ENCODE measurements around the gene HCK. TPM values are rescaled to one million over a fixed set of nuclear protein-coding genes. Genes with fewer than 3 reads are reported as not detected.

HCK gene
- total RNA-seq, 1 donor from 2014 or later: under 0.01 TPM

DNA sequence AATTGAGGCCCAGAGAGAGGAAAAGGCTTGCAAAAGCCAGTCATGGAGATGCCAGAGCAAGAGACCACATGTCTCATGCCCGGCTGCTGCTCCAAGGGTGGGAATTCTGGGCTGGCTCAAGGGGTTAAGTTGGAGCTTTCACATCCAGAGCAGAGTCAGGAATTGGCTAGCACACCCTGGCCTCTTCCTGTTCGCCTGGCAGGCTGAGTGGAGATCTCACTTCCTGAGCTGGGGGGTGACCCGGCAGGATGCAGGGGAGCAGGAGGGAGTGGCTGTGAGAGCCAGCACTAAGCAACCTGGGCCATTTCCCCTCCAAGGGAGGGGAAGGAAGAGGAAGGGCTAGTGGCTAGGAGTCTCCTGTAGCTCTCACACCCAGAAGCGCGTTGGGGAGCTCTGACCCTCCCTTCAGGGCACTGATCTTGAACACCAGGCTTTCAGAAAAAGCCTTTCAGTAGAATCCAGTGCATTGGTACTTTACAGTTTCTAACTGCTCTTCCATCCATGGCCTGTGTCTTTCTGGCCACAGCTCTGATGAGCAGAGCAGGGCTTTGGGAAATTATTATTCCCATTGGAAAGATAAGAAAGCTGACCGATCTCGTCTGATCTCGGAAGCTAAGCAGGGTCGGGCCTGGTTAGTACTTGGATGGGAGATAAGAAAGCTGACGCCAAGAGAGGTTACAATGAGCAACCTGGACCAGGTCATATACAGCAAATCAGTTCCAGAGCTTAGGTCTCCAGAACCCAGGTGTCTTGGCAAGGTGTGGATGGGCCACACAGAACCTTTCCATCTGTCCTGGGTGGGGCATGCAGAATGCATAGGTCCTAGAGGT is 44.0 kb upstream of the HCK start:
- no peaks in the 10 kb centered on the region for H3K36me3 ChIP-seq (ENCODE audit: control insufficient read depth, insufficient read depth, low read length)
- TF ChIP-seq, protein P1, sequence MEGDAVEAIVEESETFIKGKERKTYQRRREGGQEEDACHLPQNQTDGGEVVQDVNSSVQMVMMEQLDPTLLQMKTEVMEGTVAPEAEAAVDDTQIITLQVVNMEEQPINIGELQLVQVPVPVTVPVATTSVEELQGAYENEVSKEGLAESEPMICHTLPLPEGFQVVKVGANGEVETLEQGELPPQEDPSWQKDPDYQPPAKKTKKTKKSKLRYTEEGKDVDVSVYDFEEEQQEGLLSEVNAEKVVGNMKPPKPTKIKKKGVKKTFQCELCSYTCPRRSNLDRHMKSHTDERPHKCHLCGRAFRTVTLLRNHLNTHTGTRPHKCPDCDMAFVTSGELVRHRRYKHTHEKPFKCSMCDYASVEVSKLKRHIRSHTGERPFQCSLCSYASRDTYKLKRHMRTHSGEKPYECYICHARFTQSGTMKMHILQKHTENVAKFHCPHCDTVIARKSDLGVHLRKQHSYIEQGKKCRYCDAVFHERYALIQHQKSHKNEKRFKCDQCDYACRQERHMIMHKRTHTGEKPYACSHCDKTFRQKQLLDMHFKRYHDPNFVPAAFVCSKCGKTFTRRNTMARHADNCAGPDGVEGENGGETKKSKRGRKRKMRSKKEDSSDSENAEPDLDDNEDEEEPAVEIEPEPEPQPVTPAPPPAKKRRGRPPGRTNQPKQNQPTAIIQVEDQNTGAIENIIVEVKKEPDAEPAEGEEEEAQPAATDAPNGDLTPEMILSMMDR (IDR thresholded peaks at IDR 0.05; ENCODE audit: insufficient read depth, low read length, severe bottlenecking): no peak
- DNase-seq (ENCODE audit: low read depth): no peak
- H3K4me3 ChIP-seq (ENCODE audit: low read depth, low read length): no peak overlapping the region
- FAIRE-seq: no peak
- H3K27me3 ChIP-seq (ENCODE audit: control insufficient read depth, insufficient read depth, low read length): peaks cover 5% of the 10 kb centered on the region

GRCh38 chr20:32009564-32009963 is 42.5 kb upstream of the HCK start:
- no peaks in the 10 kb centered on the region for H3K36me3 ChIP-seq (ENCODE audit: control insufficient read depth, insufficient read depth, low read length)
- no peak overlapping the region for H3K4me3 ChIP-seq (ENCODE audit: low read depth, low read length)
- TF ChIP-seq, protein P1 (IDR thresholded peaks at IDR 0.05; ENCODE audit: insufficient read depth, low read length, severe bottlenecking): no peak
- no peak for DNase-seq (ENCODE audit: low read depth)
- FAIRE-seq: no peak
- H3K27me3 ChIP-seq (ENCODE audit: control insufficient read depth, insufficient read depth, low read length): peaks cover 5% of the 10 kb centered on the region

DNA sequence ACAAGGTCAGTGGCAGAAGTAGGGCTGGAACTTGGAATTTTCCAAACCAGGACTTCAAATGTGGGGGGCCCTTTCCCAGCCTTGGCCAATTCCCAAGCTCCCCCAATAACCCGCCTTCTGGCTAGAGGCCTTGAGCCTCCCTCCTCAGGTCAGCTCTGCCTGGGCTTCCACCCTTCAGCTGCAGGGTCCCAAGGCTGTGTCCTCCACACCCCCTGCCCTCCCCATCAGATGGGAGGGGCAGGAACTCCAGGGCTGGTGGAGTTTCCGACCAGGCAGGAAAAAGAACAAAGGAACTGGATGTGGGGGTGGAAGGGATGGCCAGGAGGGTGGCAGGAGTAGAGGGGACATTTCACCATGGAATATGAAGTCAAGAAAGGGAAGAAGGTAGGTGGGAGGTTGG is 41.9 kb upstream of the HCK start, which contains the start of gene CCM2L:
TSS of gene CCM2L (plus strand) at position 338 of the 400 bp plus-strand sequence. CDS start at position 355, 17 bp downstream.
- Histone ChIP-seq H3K27me3 (ENCODE audit: control insufficient read depth, insufficient read depth, low read length) (peaks cover 6% of the 10 kb centered on the region), H3K4me3 (ENCODE audit: low read depth, low read length) (no peak within 1 kb of the TSS), H3K36me3 (ENCODE audit: control insufficient read depth, insufficient read depth, low read length) (no peaks in the 10 kb centered on the region)
- TF ChIP-seq, protein P1 (IDR thresholded peaks at IDR 0.05; ENCODE audit: insufficient read depth, low read length, severe bottlenecking): no peak
- DNase-seq (ENCODE audit: low read depth) (no peak), FAIRE-seq (no peak)

DNA sequence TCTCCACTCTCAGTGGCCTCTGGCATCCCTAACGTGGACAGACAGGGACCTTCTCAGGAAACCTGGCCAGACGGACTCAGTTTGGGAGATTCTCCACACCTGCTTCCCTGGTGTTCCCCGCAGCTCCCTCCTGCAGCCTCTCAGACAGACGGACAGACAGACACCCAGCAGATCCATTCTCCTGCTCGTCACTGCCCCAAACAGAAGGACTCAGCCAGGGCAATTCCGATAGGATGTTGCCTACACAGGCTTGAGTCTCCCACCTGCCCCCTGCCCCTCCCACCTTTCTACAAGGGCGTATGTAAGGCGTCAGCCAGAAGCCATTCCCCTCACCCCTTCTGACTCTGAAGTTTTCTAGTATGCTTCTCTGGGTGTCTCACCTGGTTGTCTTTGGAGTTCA is 41.4 kb upstream of the HCK start:
- DNase-seq (ENCODE audit: low read depth) (no peak), FAIRE-seq (no peak)
- TF ChIP-seq, protein P1 (IDR thresholded peaks at IDR 0.05; ENCODE audit: insufficient read depth, low read length, severe bottlenecking): no peak
- H3K36me3 ChIP-seq (ENCODE audit: control insufficient read depth, insufficient read depth, low read length): no peaks in the 10 kb centered on the region
- no peak overlapping the region for H3K4me3 ChIP-seq (ENCODE audit: low read depth, low read length)
- H3K27me3 ChIP-seq (ENCODE audit: control insufficient read depth, insufficient read depth, low read length): peaks cover 10% of the 10 kb centered on the region

- Histone ChIP-seq H3K4me3 (ENCODE audit: low read depth, low read length) (no peak overlapping the region), H3K27me3 (ENCODE audit: control insufficient read depth, insufficient read depth, low read length) (peaks cover 10% of the 10 kb centered on the region)
- no peak for FAIRE-seq
Measured at GRCh38 chr20:32012159-32012688, 39.8 kb upstream of the HCK start.

More at GRCh38 chr20:32012159-32012688, 39.8 kb upstream of the HCK start:
- no peak for DNase-seq (ENCODE audit: low read depth)
- no peaks in the 10 kb centered on the region for H3K36me3 ChIP-seq (ENCODE audit: control insufficient read depth, insufficient read depth, low read length)
- TF ChIP-seq, protein P1 (IDR thresholded peaks at IDR 0.05; ENCODE audit: insufficient read depth, low read length, severe bottlenecking): no peak

Data from bronchial epithelial cell (primary cell).